Measurements from ENCODE around the gene SYT14.

DNA sequence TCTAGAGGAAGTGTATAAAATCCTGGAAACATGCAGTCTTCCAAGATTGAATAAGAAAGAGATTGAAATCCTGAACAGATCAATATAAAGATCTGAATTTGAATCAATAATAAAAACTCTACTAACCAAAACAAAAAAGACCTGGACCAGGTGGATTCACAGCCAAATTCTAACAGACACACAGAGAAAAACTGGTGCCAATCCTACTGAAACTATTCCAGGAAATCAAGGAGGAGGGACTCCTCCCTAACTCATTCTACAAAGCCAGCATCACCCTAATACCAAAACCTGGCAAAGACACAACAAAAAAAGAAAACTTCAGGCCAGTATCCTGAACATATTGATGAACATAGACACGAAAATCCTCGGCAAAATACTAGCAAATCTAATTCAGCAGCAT lies 58.3 kb downstream of the SYT14 start:
- no peak for TF ChIP-seq GLIS3 (CRISPR knock-in tag; IDR thresholded peaks at IDR 0.05)
- no peak for TF ChIP-seq PATZ1 (CRISPR knock-in tag; IDR thresholded peaks at IDR 0.05; ENCODE audit: borderline replicate concordance)
- TF ChIP-seq ZFP3 (CRISPR knock-in tag; IDR thresholded peaks at IDR 0.05): no peak
- TF ChIP-seq ESRRG (CRISPR knock-in tag; IDR thresholded peaks at IDR 0.05): no peak
- no peak for TF ChIP-seq RARB (CRISPR knock-in tag; IDR thresholded peaks at IDR 0.05)
- no peak for TF ChIP-seq ZNF8 (CRISPR knock-in tag; IDR thresholded peaks at IDR 0.05)
- no peak for TF ChIP-seq PPARA (CRISPR knock-in tag; IDR thresholded peaks at IDR 0.05; ENCODE audit: borderline replicate concordance)
- no peak for TF ChIP-seq BACH2 (CRISPR knock-in tag; IDR thresholded peaks at IDR 0.05; ENCODE audit: borderline replicate concordance)
- TF ChIP-seq, protein P1, sequence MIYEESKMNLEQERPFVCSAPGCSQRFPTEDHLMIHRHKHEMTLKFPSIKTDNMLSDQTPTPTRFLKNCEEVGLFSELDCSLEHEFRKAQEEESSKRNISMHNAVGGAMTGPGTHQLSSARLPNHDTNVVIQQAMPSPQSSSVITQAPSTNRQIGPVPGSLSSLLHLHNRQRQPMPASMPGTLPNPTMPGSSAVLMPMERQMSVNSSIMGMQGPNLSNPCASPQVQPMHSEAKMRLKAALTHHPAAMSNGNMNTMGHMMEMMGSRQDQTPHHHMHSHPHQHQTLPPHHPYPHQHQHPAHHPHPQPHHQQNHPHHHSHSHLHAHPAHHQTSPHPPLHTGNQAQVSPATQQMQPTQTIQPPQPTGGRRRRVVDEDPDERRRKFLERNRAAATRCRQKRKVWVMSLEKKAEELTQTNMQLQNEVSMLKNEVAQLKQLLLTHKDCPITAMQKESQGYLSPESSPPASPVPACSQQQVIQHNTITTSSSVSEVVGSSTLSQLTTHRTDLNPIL (CRISPR knock-in tag; IDR thresholded peaks at IDR 0.05; ENCODE audit: low read depth): no peak
- TF ChIP-seq TSHZ2 (CRISPR knock-in tag; IDR thresholded peaks at IDR 0.05): no peak

Measured in SK-N-SH treated with all-trans-retinoic acid at 6 μM for 48 hours (cell line).